ENCODE data around the gene COL9A3.

DNA sequence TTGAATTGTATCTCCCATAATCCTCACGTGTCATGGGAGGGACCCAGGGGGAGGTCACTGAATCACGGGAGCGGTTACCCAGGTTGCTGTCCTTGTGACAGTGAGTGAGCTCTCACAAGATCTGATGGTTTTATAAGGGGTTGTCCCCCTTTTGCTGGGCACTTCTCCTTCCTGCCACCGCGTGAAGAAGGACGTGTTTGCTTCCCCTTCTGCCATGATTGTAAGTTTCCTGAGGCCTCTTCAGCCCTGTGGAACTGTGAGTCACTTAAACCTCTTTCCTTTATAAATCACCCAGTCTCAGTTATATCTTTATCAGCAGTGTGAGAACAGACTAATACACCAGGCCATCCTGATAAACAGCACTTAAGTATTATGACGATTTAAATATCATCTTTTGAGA is 29.5 kb upstream of the COL9A3 start:
- TF ChIP-seq, protein P1, sequence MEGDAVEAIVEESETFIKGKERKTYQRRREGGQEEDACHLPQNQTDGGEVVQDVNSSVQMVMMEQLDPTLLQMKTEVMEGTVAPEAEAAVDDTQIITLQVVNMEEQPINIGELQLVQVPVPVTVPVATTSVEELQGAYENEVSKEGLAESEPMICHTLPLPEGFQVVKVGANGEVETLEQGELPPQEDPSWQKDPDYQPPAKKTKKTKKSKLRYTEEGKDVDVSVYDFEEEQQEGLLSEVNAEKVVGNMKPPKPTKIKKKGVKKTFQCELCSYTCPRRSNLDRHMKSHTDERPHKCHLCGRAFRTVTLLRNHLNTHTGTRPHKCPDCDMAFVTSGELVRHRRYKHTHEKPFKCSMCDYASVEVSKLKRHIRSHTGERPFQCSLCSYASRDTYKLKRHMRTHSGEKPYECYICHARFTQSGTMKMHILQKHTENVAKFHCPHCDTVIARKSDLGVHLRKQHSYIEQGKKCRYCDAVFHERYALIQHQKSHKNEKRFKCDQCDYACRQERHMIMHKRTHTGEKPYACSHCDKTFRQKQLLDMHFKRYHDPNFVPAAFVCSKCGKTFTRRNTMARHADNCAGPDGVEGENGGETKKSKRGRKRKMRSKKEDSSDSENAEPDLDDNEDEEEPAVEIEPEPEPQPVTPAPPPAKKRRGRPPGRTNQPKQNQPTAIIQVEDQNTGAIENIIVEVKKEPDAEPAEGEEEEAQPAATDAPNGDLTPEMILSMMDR (IDR thresholded peaks at IDR 0.05; ENCODE audit: low read length), result no peak
- TF ChIP-seq EZH2 (optimal IDR thresholded peaks at IDR 0.05; ENCODE audit: low read depth, low read length), result no peak

Data from MM.1S (cell line).